GM19395 (cell line): ENCODE measurements around the gene PDLIM7.
"Not testable (repeated sequence)": the region's sequence is repeated elsewhere in the genome, so short reads cannot be mapped to it uniquely, and the experiment has no call there.

ENCODE experiments used
- ATAC-seq: cut with Tn5 transposase; IDR thresholded peaks from one replicate; pipeline ENCODE4 v1.9.1; 2021; ENCODE audit warnings: mild to moderate bottlenecking, moderate library complexity; ENCODE audit not compliant: unreplicated experiment

The PDLIM7 gene

DNA sequence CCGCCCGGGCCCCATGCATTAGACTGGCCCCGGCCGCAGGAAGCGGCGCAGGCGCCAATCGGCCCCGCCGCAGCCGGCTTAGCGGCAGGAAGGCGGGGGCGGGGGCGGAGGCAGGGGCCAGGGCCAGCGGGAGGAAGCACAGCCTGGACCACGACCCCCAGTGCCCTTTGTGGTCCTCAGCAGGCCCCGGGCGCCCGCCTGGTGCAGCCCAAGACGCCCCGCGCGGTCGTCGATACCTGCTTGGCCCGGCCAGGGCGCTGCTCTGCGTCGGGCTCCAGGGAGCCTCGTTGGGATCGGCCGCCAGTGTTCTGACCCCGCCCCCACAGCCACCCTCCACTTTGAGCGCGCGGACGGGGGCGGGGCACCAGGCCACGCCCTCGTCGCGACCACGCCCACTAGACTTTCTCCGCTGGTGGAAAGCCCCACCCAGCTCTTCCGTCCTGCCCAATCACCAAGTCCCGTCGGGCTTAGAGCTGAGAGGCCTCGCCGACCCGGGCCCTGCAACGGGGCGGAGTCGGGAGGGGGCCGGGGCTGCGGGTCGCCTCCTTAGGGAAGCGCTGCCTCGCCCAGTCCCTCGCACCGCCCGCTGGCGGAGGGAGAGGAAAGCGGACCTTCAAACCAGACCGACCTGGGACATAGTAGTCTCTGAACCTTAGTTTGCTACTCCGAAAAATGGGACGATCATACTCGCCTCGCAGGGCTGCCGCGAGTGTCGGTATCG is at the start of gene PDLIM7:
Gene PDLIM7 (minus strand): TSS at position 313 of the 721 bp plus-strand sequence. CDS start 1,092 bp downstream, outside the sequence.
- ATAC-seq, result peak; percentile 78

DNA sequence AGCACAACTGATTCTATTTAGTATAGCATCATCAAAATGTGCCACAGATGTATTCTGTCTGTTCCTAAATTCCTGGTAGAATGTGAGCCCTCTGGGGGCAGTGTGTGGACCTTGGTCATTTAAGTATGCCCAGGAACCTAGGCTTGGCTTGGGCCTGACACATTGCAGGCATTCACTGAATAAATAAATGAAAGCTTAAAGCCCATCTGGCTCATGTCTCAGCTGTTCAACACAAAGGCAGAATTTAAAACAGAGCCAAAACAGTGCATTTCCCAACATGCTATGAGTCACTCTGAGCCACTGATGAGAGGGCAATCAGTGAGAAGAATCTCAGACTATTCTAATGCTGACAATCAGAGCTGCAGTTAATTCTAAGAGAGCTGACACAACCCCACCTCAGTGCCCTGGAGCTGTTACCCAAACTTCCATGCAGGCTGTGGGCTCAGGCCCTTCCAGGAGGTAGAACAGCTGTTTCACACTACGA is 48.9 kb upstream of the PDLIM7 start:
- no peak for ATAC-seq

DNA sequence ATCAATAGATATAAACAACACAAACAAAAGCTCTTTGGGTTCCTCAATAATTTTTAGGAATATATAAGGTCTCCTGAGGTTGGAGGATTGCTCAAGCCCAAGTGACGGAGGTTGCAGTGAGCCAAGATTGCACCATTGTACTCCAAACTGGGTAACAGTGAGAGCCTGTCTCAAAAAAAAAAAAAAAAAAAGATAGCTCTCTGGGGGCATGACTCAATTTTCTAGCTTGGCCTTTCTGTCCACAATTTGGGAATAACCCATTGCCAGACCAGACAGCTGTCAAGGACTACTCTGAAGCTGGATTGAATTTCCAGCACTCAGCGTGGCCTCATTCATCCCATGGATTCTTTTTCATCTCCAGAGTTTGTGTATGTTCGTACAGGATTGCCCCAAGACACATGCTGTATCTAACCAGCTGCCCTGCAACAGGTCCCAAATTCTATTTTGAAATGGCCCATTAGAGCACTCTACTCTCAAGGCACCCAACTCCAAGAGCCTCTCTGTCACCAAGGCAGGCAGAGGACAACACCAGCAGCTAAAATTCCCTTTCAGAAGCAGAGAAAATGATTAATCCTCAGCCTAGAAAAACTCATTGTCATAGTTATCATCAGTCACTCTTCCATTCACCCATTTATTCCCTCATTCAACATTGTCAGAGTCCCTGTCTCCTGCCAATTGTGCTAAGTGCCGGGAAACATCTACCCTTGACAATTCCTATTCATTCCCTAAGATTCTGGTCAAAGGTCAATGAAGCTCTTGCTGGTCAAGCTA is 48.3 kb upstream of the PDLIM7 start:
- no peak for ATAC-seq

GRCh38 chr5:177542816-177543465 is 45.5 kb upstream of the PDLIM7 start:
- ATAC-seq, result no peak

DNA sequence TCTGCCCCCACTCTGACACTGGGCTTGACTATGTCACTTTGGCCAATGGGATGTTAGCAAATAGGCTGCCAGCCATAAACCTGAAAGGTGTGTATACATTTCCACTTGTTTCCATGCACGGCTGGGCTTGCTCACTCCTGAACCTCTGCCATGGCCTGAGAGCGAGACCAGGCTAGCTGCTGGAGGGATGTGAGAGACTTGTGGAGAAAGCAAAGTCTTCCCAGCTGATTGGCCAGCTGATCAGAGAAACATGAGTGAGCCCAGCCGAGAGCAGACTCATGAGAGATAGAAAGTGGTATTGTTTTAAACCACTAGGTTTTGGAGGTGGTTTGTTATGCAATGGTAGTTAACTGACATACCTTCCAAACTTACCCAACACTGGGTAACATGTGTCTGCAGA is 43.0 kb upstream of the PDLIM7 start:
- ATAC-seq, result no peak

DNA sequence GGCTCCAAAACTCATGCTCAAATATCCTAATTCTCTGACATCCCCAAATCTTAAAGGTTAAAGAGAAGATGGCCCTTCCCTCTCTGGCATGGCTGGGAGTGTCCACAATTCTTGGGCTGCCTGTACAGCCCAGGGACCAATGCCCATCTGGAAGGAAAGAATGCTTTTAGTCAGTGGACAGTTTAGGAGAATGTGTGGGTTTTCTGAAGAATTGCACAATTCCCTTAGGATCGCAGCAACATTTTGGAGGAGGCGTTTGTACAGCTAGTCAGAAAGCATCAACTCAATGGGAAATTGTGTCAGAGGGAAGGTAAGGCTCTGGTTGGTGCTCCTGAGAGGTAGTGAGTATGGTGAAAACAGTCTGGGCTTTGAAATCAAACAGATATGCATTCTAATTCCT is 42.0 kb upstream of the PDLIM7 start:
- no peak for ATAC-seq

DNA sequence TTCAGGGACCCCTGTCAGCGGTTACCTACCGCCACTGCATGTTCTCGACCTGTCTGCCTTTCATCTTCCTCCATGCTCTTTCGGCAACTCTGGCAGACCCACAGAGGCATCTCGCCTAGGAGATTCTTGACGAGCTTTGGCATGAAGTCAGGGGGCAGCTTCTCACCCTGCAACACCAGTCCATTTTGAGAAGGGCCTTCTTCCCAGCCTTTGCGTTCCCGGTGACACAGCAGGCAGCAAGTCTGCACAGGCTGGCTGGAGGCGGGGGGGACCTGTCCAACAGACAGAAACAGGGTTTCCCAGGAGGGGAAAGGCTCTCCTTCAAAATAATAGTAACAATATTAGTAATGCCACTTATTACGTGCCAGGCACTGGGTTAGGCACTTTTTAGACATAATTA is 41.5 kb upstream of the PDLIM7 start:
- no peak for ATAC-seq

DNA sequence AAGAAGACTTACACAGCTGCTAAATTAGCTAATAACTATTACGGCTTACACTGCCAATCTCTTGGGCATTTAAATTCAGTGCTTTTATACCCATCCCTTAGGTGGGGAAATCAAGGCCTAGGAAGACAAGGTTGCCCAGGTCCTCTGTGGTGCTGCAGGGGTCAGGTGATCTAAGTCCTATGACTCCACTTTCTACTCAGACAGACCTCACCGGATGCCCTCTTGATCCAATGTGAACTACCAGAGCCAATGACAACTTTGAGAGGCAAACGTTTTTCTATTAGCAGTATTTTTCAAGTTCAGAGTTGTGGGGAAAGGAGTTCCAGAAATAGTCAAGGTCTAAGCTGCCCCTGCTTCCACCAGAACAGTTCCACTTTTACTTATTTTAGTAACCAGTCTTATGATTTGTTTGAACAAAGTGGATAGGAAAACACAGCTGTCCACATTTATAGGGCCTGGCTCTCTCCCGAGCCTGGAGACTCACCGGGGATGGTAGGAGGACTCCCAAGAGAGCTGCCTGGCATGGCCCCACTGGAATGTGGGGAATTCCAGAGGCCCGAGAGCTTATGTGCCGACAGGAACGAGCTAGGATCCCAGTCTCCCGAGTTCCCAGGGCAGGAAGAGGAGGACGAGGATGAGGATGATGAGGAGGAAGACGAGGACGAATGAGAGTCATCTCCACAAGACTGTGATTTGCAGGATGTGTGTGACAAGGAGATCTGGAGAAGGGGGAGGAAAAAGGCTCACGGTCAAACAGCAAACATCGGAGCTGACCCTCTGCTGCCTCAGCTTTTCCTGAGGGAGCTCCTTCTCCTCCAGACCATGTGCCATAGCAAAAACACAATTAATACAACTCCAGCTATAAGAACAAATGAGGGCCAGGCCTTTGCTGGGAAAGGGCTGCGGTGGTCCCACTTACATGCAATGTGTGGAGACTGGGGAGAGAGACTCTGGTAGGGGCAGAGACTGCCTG is 40.3 kb upstream of the PDLIM7 start:
- ATAC-seq, result no peak

DNA sequence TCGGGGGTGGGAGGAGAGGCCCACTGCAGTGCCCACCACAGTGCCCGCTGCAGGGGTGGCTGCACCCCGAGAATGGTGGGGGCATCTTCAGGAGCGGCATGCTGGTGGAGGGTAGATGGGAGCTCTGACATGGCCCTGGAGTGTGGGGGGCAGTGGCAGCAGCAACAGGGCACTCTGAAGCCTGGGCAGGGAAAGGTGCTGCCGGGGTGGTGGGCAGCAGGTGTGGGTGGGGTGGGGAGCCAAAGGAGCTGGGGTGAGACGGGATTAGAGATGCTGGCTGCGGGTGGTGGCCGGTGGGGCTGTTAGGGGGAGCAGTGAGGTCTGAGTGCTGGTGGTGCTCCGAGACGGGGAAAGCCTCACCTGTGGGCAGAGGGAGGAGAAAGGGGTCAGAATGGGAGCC is 39.0 kb upstream of the PDLIM7 start:
- ATAC-seq, result no peak

- ATAC-seq, result no peak
Observed at GRCh38 chr5:177535125-177535524, 37.7 kb upstream of the PDLIM7 start.

DNA sequence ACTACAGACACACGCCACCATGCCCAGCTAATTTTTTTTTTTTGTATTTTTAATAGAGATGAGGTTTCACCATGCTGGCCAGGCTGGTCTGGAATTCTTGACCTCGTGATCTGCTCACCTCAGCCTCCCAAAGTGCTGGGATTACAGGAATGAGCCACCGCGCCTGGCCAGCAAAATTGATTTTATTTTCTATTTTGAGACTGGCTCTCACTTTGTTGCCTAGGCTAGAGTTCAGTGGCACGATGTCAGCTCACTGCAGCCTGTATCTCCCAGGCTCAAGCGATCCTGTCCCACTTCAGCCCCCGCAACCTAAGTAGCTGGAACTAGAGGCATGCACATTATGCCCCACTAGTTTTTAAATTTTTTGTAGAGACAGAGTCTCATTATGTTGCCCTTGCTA is 37.0 kb upstream of the PDLIM7 start:
- ATAC-seq, result not testable (repeated sequence)

DNA sequence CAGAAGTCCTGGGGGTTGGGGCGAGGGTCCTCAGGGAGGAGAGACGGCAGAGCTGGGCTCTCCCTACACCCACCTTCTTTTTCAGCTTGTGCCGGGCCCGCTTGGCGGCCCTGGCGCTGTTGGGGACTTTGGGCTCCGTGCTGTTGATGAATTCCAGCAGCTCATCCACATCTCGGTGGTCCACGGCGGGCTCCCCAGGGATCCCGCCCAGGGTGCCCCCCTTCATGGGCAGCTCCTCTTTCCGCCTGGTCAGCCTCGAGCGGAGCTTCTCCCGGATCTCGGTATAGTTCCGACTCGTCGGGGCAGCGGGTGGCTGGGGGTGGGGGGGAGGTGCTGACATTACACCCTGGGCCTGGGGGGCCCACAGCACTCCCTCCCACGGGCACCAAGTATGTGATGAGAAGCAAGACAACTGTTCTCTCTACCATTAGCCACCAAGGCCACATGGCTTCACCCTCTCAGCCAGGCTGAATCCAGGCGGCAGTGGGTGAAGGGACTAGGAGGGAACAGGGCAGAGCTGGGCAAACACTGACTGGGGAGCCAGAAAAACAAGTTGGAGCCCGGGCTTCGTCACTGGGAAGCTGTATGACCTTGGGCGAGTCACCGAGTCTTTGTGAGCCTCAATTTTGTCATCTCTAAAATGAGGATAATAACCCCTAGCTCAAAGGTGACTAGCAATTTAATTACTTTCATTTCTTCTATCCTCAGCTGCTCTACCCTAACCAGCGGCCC is 34.0 kb upstream of the PDLIM7 start:
- no peak for ATAC-seq

- no peak for ATAC-seq
Observed at GRCh38 chr5:177530638-177531037, 33.2 kb upstream of the PDLIM7 start.

DNA sequence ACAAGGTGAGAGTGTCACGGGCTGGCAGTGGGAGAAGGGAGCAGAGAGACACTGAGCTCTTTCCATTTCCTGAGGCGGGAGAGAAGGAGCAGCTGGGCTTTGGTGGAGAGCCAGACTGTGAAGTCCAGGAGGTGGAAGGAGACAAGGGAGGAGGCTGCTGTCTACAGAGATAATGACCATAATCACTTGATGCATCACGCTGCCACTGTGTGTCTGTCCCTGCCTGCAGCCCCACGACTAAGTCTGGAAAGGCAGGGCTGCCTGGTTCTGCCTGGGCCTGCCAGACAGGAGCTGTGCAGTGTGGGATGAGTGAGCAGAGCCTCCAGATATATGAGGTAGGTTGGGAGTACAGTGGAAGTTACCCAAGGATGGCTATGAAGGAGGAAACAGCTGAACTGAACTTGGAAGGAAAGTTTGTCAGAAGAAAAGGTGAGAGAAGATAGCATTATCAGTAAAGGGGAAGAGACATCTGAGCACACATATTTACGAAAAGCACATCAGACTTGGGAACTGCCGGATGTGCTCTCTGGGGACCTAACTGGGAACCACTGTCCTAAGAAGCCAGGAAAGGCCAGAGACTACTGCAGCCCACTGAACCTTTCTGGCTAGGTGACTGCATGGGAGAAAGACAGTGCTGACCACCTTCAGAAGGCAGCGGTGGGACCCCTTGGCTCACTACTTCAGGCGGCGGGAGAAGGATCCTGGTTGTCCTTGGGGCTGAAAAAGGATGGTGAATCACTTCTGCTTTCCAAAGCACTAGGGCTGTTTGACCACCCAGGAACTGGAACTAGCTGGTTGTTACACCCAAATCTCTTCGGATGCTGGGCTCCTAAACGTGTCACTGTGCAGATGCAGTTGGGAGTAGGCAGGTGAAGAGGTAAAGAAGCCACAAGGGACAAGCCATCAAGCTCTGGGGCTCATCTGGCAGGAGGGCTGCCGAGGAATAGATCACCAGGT is 32.1 kb upstream of the PDLIM7 start:
- ATAC-seq, result no peak

DNA sequence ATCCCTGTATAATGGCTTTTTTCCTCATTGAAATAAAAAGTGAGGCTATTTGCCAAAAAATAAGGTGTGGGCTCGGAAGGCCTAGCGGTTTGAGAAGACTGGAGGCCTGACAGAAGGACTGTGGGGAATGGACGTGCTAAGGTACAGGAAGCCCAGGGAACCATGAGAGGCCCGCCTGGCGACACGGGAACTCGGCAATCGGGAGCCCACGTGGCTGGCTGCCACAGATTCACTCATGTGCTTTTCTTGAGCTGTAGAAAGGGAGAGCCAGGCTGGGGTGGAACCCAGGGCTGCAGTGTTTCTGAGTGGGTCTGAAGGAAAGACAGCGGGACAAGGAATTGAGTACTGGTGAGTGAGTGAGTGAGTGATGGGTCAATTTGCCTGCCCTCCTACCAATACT is 31.2 kb upstream of the PDLIM7 start:
- ATAC-seq, result no peak

- no peak for ATAC-seq
Observed at GRCh38 chr5:177527595-177527994, 30.2 kb upstream of the PDLIM7 start.

GRCh38 chr5:177526791-177527190 is 29.4 kb upstream of the PDLIM7 start:
- ATAC-seq, result no peak

DNA sequence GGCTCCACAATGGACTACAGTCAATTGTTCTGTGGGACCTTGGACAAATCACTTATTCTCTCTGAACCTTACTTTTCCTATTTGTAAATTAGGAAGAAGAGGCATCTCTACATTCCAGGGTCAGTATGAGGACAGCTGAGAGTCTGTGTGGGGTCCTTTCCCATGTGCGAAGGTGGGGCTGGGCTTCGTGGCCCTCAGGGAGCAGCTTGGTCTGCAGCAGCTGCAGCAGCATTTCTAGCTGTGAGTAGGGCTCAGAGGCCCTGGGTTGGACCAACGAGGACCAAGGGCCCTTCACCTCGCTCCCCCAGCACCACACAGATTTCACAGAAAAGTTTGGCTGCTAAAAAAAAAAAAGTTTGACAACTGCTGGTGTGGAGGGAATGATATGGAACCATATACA is 28.8 kb upstream of the PDLIM7 start:
- no peak for ATAC-seq
